HepG2 (cell line): ENCODE data around the gene SPDL1. TPM values are rescaled to one million over a fixed set of nuclear protein-coding genes. Genes with fewer than 3 reads are reported as not detected.

Experiments
- ATAC-seq: fragments of 200-7000 bp; cut with Tn5 transposase; 3 replicates; pipeline ENCODE4 v1.9.1; 2020; ENCODE audit warnings: mild to moderate bottlenecking, moderate library complexity
- BruUV-seq: library from RNA; stranded (reverse); fragments of 400-500 nt; replicated peaks from 2 replicates; lab custom pipeline; 2021; lab: Mats Ljungman, UMichigan
- CTCF ChIA-PET: fragments of 300-600 bp; formaldehyde crosslinking; extraction: SDS; loops from one replicate; lab custom pipeline; 2021; ENCODE audit warnings: low total read pairs, inconsistent platforms, low intra/inter-chr PET ratio; lab: Yijun Ruan, JAX
- POLR2A ChIA-PET: fragments of 350-600 bp; sonication (Branson Sonifier 250); formaldehyde crosslinking; loops from one replicate; lab custom pipeline; 2020; ENCODE audit warnings: antibody characterized with exemption, inconsistent platforms; lab: Yijun Ruan, JAX
- DNase-seq: peaks from one replicate; pipeline ENCODE4 v3.0.0-alpha.2; 2015; ENCODE audit warnings: low spot score
- FAIRE-seq: peaks from 3 replicates; lab custom pipeline; 2011; peaks lifted over from hg19 to GRCh38; lab: Jason Lieb, UNC
- H2AFZ ChIP-seq: one replicate; pipeline ENCODE4 v1.6.1; 2011; ENCODE audit warnings: low read length, inconsistent platforms
- H3K27ac ChIP-seq: fragments of 300-600 bp; 3 replicates; pipeline ENCODE4 v1.8.0; 2011; ENCODE audit warnings: mixed run types, mild to moderate bottlenecking, mixed read lengths, low read length, inconsistent platforms; ENCODE audit not compliant: insufficient read depth; ENCODE audit errors: extremely low read length
- H3K27me3 ChIP-seq, 2 experiments: fragments of 200-600 bp in 1 of 2; 2 replicates in 1 of 2; 3 replicates in 1 of 2; pipeline versions ENCODE4 v1.6.0 to v1.8.0; 2011; ENCODE audit warnings: low read length in 2 of 2, mild to moderate bottlenecking in 2 of 2, moderate library complexity in 2 of 2, inconsistent platforms in 1 of 2; ENCODE audit not compliant: insufficient read depth in 2 of 2, control insufficient read depth in 1 of 2
- H3K36me3 ChIP-seq, 2 experiments: fragments of 200-600 bp in 1 of 2; replicated peaks in 1 of 2; 2 replicates in 1 of 2; 3 replicates in 1 of 2; pipeline versions ENCODE4 v1.5.1 to v1.8.0; 2011; ENCODE audit warnings: low read length in 2 of 2, inconsistent platforms in 1 of 2; ENCODE audit not compliant: insufficient read depth in 2 of 2, control insufficient read depth in 1 of 2
- H3K4me1 ChIP-seq: 2 replicates; pipeline ENCODE4 v1.5.1; 2012; ENCODE audit warnings: low read length, inconsistent platforms; ENCODE audit not compliant: insufficient read depth
- H3K4me2 ChIP-seq: 2 replicates; pipeline ENCODE4 v1.6.0; 2011; ENCODE audit warnings: low read depth, low read length, inconsistent platforms
- H3K4me3 ChIP-seq, 3 experiments: fragments of 200-600 bp in 1 of 3; sonication (generic), shearing (Covaris generic) in 1 of 3; replicated peaks in 1 of 3; 2 replicates each; pipeline ENCODE4 v1.5.1; 2011 to 2016; ENCODE audit warnings: low read length in 3 of 3, inconsistent platforms in 2 of 3, low read depth in 2 of 3, mild to moderate bottlenecking in 2 of 3, control low read depth in 1 of 3, mixed read lengths in 1 of 3; ENCODE audit not compliant: insufficient read depth in 1 of 3
- H3K79me2 ChIP-seq: one replicate; pipeline ENCODE4 v1.6.1; 2011; ENCODE audit warnings: low read length, inconsistent platforms; ENCODE audit not compliant: insufficient read depth
- H3K9ac ChIP-seq: 2 replicates; pipeline ENCODE4 v1.6.0; 2011; ENCODE audit warnings: mild to moderate bottlenecking, low read depth, low read length, inconsistent platforms; ENCODE audit not compliant: insufficient read depth
- H3K9me3 ChIP-seq: 2 replicates; pipeline ENCODE4 v1.5.1; 2012; ENCODE audit warnings: mild to moderate bottlenecking, low read length
- H4K20me1 ChIP-seq: 2 replicates; pipeline ENCODE4 v1.6.0; 2011; ENCODE audit warnings: inconsistent platforms, mild to moderate bottlenecking, low read length, moderate library complexity; ENCODE audit not compliant: insufficient read depth
- AGO1 ChIP-seq: fragments of 200-400 bp; formaldehyde crosslinking; IDR thresholded peaks from 2 replicates; pipeline ENCODE4 v1.6.1; 2017; ENCODE audit warnings: mild to moderate bottlenecking, low read depth, low read length, moderate library complexity; ENCODE audit not compliant: poor library complexity, severe bottlenecking
- BRD4 ChIP-seq: sonication (generic); formaldehyde crosslinking; IDR thresholded peaks from 2 replicates; pipeline ENCODE4 v1.4.0; 2020; ENCODE audit warnings: missing genetic modification reagents
- FLYWCH1 ChIP-seq: sonication (generic); formaldehyde crosslinking; IDR thresholded peaks from 2 replicates; pipeline ENCODE4 v1.8.1; 2023; ENCODE audit warnings: mild to moderate bottlenecking, missing genetic modification reagents
- GATA4 ChIP-seq: sonication (generic); IDR thresholded peaks from 2 replicates; pipeline ENCODE4 v1.6.1; 2016; ENCODE audit warnings: antibody characterized with exemption, low read depth, borderline replicate concordance
- MTA1 ChIP-seq: sonication (generic); formaldehyde crosslinking; IDR thresholded peaks from 2 replicates; pipeline ENCODE4 v1.4.0; 2020; ENCODE audit warnings: missing genetic modification reagents, mild to moderate bottlenecking, borderline replicate concordance
- NCOA5 ChIP-seq: sonication (generic); formaldehyde crosslinking; IDR thresholded peaks from 2 replicates; pipeline ENCODE4 v1.4.0; 2020; ENCODE audit warnings: missing genetic modification reagents
- REL ChIP-seq: sonication (generic); formaldehyde crosslinking; conservative IDR thresholded peaks from 2 replicates; pipeline ENCODE4 v1.8.0; 2022; ENCODE audit warnings: mild to moderate bottlenecking, missing genetic modification reagents, moderate library complexity
- RFX3 ChIP-seq: IDR thresholded peaks from 2 replicates; pipeline ENCODE4 v1.6.1; 2016; ENCODE audit warnings: missing biosample characterization, missing genetic modification reagents
- SOX5 ChIP-seq: IDR thresholded peaks from 2 replicates; pipeline ENCODE4 v1.6.1; 2016; ENCODE audit warnings: borderline replicate concordance
- ZNF891 ChIP-seq: sonication (generic); formaldehyde crosslinking; IDR thresholded peaks from 2 replicates; pipeline ENCODE4 v1.5.0; 2020; ENCODE audit warnings: mild to moderate bottlenecking, missing genetic modification reagents
- WGBS: methylation state at CpG from one replicate; pipeline ENCODE4 v1.1.6; 2017; ENCODE audit warnings: low lambda C conversion rate; 5-methylcytosine and 5-hydroxymethylcytosine counted together
- in situ Hi-C: cut with HindIII; loops from 2 replicates; pipeline ENCODE4 v1.10.0; 2017; ENCODE audit warnings: low pct_unique_long_range_greater_than_20kb; ENCODE audit not compliant: extremely low pct_ligation_motif_present
- intact Hi-C: fragments of 100-400 bp; cut with micrococcal nuclease; formaldehyde crosslinking; loops from one replicate; pipeline ENCODE4 v1.10.0; 2022; ENCODE audit not compliant: unreplicated experiment
- polyA plus RNA-seq, 8 experiments: library from polyadenylated mRNA; depleted of rRNA in 3 of 8; stranded (reverse) in 7 of 8; unstranded in 1 of 8; fragments of >200 nt; fragmentation: Illumina TruSeq in 4 of 8; extraction: Trizol in 4 of 8; gene quantifications; 2 replicates each; pipeline versions ENCODE4 v1.2.1 to v1.2.3, GENCODE V29; 2011 to 2016; ENCODE audit warnings: low read depth in 4 of 8, missing spikeins in 1 of 8, mixed read lengths in 1 of 8; ENCODE audit not compliant: insufficient read depth in 1 of 8
- total RNA-seq, 5 experiments: library from RNA; depleted of rRNA; stranded (reverse); fragments of >200 nt; fragmentation: Illumina TruSeq; extraction: Trizol; gene quantifications; 2 replicates each; pipeline ENCODE4 v1.2.3, GENCODE V29; 2016; ENCODE audit warnings: low read depth in 1 of 5
- TF ChIP-seq, protein P1 (sequence below): sonication (generic); formaldehyde crosslinking; IDR thresholded peaks from 2 replicates; pipeline ENCODE4 v1.4.0; 2020; ENCODE audit warnings: mild to moderate bottlenecking, missing genetic modification reagents
- TF ChIP-seq, protein P2 (sequence below): sonication (generic); formaldehyde crosslinking; IDR thresholded peaks from 2 replicates; pipeline ENCODE4 v1.4.0; 2020; ENCODE audit warnings: missing genetic modification reagents
- TF ChIP-seq, protein P3 (sequence below): IDR thresholded peaks from 2 replicates; pipeline ENCODE4 v1.6.1; 2016; ENCODE audit warnings: mild to moderate bottlenecking
- TF ChIP-seq, protein P4 (sequence below): sonication (generic); formaldehyde crosslinking; IDR thresholded peaks from 2 replicates; pipeline ENCODE4 v1.4.0; 2020; ENCODE audit warnings: missing genetic modification reagents

SPDL1 gene
- total and polyA plus RNA-seq, 2 of the 13 experiments (the other 11 are each of a cell fraction or from before 2014, with no cell fraction given): 10.9 to 36.6 TPM

DNA sequence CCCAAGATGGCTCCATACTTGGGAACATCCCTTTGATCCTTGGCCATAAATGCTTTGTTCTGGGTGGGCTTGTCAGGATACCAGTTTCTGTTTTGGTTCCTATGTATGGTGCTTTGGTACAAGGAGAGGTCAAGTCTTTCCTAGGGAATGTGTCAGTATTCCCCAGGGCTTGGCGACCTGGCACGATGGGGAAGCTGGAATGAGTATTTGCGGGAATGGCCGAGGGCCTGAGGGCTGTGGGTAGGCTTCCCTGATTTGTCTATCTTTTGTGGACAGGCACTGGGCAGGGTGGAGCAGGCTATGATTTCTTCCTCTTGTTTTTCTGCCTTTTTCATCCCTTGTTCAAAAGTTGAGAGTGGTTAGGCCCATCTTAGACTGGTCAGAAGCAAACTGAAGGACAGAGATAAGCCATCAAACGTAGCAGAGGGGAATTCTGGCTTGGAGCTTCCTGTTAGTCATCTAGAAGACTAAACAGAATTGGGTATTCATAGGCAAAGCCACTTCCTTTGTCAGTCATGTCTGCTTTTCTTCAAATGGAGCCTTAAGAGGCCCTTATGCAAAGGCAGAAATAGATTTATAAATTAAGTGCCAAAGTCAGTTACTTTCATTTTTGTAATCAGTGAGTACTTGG, 67.2 kb downstream of the SPDL1 start (continued):
- TF ChIP-seq, protein P1, sequence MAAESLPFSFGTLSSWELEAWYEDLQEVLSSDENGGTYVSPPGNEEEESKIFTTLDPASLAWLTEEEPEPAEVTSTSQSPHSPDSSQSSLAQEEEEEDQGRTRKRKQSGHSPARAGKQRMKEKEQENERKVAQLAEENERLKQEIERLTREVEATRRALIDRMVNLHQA (CRISPR knock-in tag): no peak
- TF ChIP-seq, protein P2, sequence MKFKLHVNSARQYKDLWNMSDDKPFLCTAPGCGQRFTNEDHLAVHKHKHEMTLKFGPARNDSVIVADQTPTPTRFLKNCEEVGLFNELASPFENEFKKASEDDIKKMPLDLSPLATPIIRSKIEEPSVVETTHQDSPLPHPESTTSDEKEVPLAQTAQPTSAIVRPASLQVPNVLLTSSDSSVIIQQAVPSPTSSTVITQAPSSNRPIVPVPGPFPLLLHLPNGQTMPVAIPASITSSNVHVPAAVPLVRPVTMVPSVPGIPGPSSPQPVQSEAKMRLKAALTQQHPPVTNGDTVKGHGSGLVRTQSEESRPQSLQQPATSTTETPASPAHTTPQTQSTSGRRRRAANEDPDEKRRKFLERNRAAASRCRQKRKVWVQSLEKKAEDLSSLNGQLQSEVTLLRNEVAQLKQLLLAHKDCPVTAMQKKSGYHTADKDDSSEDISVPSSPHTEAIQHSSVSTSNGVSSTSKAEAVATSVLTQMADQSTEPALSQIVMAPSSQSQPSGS (CRISPR knock-in tag): no peak
- TF ChIP-seq REL (CRISPR knock-in tag): no peak
- TF ChIP-seq AGO1: no peak

DNA sequence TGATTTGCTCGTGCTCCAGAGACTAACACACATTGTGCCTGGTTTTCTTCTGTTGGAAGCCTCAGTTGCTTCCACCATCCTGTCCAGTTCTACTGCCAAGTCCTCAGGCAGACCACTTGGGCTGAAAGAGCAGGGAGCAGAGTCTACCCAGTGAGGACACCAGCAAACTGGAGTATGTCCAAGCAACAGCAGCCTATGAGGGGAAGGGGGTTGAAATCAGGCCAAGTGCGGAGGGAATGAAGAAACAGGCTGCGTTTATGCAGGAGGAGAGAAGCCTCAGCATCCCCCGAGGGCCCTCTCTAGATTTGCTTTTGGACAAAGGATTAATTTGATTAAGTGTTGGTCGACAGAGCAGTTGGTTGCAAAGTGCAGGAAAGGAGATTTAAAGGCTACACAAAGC, 68.0 kb downstream of the SPDL1 start:
- no peak overlapping the region for H3K27ac ChIP-seq
- H3K27me3 ChIP-seq: no peaks in the 10 kb centered on the region
- CTCF ChIA-PET: no interaction called here
- no peak for ATAC-seq
- H2AFZ ChIP-seq: no peak overlapping the region
- no peak overlapping the region for H3K4me2 ChIP-seq
- no peaks in the 10 kb centered on the region for H3K79me2 ChIP-seq
- H3K4me3 ChIP-seq: no peak overlapping the region
- no peaks in the 10 kb centered on the region for H4K20me1 ChIP-seq
- DNase-seq: no peak
- intact Hi-C loops (no loop called here), in situ Hi-C loops (no loop called here)
- H3K9me3 ChIP-seq: no peaks in the 10 kb centered on the region
- H3K36me3 ChIP-seq: no peaks in the 10 kb centered on the region
- POLR2A ChIA-PET: no interaction called here
- 0% methylated on average over 5 of the region's 5 CpGs for WGBS
- no TSS peak for BruUV-seq
- H3K9ac ChIP-seq: no peak overlapping the region
- H3K4me1 ChIP-seq: no peaks in the 10 kb centered on the region
- no peak for FAIRE-seq
- TF ChIP-seq RFX3 (CRISPR knock-in tag) (no peak), NCOA5 (CRISPR knock-in tag) (no peak), MTA1 (CRISPR knock-in tag) (no peak), ZNF891 (CRISPR knock-in tag) (no peak), BRD4 (CRISPR knock-in tag) (no peak), FLYWCH1 (no peak), SOX5 (CRISPR knock-in tag) (no peak), GATA4 (no peak)
- TF ChIP-seq, protein P3, sequence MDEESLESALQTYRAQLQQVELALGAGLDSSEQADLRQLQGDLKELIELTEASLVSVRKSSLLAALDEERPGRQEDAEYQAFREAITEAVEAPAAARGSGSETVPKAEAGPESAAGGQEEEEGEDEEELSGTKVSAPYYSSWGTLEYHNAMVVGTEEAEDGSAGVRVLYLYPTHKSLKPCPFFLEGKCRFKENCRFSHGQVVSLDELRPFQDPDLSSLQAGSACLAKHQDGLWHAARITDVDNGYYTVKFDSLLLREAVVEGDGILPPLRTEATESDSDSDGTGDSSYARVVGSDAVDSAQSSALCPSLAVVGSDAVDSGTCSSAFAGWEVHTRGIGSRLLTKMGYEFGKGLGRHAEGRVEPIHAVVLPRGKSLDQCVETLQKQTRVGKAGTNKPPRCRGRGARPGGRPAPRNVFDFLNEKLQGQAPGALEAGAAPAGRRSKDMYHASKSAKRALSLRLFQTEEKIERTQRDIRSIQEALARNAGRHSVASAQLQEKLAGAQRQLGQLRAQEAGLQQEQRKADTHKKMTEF (CRISPR knock-in tag): no peak
- TF ChIP-seq, protein P4, sequence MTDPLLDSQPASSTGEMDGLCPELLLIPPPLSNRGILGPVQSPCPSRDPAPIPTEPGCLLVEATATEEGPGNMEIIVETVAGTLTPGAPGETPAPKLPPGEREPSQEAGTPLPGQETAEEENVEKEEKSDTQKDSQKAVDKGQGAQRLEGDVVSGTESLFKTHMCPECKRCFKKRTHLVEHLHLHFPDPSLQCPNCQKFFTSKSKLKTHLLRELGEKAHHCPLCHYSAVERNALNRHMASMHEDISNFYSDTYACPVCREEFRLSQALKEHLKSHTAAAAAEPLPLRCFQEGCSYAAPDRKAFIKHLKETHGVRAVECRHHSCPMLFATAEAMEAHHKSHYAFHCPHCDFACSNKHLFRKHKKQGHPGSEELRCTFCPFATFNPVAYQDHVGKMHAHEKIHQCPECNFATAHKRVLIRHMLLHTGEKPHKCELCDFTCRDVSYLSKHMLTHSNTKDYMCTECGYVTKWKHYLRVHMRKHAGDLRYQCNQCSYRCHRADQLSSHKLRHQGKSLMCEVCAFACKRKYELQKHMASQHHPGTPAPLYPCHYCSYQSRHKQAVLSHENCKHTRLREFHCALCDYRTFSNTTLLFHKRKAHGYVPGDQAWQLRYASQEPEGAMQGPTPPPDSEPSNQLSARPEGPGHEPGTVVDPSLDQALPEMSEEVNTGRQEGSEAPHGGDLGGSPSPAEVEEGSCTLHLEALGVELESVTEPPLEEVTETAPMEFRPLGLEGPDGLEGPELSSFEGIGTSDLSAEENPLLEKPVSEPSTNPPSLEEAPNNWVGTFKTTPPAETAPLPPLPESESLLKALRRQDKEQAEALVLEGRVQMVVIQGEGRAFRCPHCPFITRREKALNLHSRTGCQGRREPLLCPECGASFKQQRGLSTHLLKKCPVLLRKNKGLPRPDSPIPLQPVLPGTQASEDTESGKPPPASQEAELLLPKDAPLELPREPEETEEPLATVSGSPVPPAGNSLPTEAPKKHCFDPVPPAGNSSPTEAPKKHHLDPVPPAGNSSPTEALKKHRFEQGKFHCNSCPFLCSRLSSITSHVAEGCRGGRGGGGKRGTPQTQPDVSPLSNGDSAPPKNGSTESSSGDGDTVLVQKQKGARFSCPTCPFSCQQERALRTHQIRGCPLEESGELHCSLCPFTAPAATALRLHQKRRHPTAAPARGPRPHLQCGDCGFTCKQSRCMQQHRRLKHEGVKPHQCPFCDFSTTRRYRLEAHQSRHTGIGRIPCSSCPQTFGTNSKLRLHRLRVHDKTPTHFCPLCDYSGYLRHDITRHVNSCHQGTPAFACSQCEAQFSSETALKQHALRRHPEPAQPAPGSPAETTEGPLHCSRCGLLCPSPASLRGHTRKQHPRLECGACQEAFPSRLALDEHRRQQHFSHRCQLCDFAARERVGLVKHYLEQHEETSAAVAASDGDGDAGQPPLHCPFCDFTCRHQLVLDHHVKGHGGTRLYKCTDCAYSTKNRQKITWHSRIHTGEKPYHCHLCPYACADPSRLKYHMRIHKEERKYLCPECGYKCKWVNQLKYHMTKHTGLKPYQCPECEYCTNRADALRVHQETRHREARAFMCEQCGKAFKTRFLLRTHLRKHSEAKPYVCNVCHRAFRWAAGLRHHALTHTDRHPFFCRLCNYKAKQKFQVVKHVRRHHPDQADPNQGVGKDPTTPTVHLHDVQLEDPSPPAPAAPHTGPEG (CRISPR knock-in tag): no peak
